ENCODE data around the gene MUC20. TPM values are rescaled to one million over a fixed set of nuclear protein-coding genes. Genes with fewer than 3 reads are reported as not detected.
"Not testable (repeated sequence)": the region's sequence is repeated elsewhere in the genome, so short reads cannot be mapped to it uniquely, and the experiment has no call there.

The MUC20 gene
- total and polyA plus RNA-seq, 4 donors = 1.1 to 9.7 (median 7.7) TPM

DNA sequence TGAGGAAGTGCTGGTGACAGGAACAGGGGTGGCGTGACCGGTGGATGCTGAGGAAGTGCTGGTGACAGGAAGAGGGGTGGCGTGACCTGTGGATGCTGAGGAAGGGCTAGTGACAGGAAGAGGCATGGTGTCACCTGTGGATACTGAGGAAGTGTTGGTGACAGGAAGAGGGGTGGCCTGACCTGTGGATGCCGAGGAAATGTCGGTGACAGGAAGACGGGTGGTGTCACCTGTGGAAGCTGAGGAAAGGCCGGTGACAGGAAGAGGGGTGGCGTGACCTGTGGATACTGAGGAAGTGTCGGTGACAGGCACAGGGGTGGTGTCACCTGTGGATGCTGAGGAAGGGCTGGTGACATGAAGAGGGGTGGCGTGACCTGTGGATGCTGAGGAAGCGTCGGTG lies 60.5 kb downstream of the MUC20 start:
- H3K9ac ChIP-seq (ENCODE audit: low read depth in 1 of 2, low read length in 2 of 2); H3K27me3 ChIP-seq (ENCODE audit: control insufficient read depth in 4 of 4, insufficient read depth in 4 of 4, low read length in 3 of 4); H3K4me1 ChIP-seq (ENCODE audit: control insufficient read depth in 4 of 4, insufficient read depth in 4 of 4, low read length in 3 of 4); H3K27ac ChIP-seq (ENCODE audit: low read depth in 1 of 2, low read length in 2 of 2); H3K36me3 ChIP-seq (ENCODE audit: control insufficient read depth in 4 of 4, insufficient read depth in 3 of 4, low read depth in 1 of 4, low read length in 3 of 4); H3K9me3 ChIP-seq (ENCODE audit: control insufficient read depth in 4 of 4, low read length in 3 of 4); DNase-seq (ENCODE audit: low spot score); H3K4me3 ChIP-seq (ENCODE audit: low read depth in 1 of 3, low read length in 3 of 3): not testable (repeated sequence)
- WGBS = 84% methylated on average over 9 of the region's 12 CpGs

Small RNA genes within 50 kb of the gene (small RNA-seq; reads per million reads assigned to genes)
- not detected for gene MIR570

Other genes with a start within 250 kb of the MUC20 start
- 10 to 100 TPM; 13.6 to 21.4 TPM for gene PPP1R2, start 177.7 kb upstream of the MUC20 start, total RNA-seq
- 10 to 100 TPM in 1 of 2 donors, 1 to 10 TPM in 1; 9.3 to 18.5 TPM for gene PPP1R2, start 177.7 kb upstream of the MUC20 start, polyA plus RNA-seq
- under 1 TPM in 1 of 2 donors, not detected in 1; 0.33 TPM for gene APOD, start 137.0 kb upstream of the MUC20 start, total RNA-seq
- 1 to 10 TPM in 1 of 2 donors, under 1 TPM in 1; 0.56 to 4.0 TPM for gene APOD, start 137.0 kb upstream of the MUC20 start, polyA plus RNA-seq
- not detected for gene MUC4, start 91.0 kb downstream of the MUC20 start, total RNA-seq
- not detected for gene MUC4, start 91.0 kb downstream of the MUC20 start, polyA plus RNA-seq
- gene TNK2, start 187.6 kb downstream of the MUC20 start, total RNA-seq = 1 to 10 TPM; 8.3 to 9.4 TPM
- gene TNK2, start 187.6 kb downstream of the MUC20 start, polyA plus RNA-seq = 10 to 100 TPM in 1 of 2 donors, 1 to 10 TPM in 1; 4.0 to 12.2 TPM